Erythroblast (primary cell): ENCODE results near the gene DGKQ.
A peak's percentile ranks its signal among the peaks of the same experiment; 100 is the strongest.

ENCODE experiments used
- DNase-seq, 2 experiments: peaks; one replicate each; lab custom pipeline; 2025; lab: John Stamatoyannopoulos, UW
- GATA1 ChIP-seq: IDR thresholded peaks from 2 replicates; pipeline ENCODE4 v1.6.1; 2011; ENCODE audit warnings: low read depth, mild to moderate bottlenecking, control low read depth, low read length, moderate library complexity
- POLR2A ChIP-seq: IDR thresholded peaks from 2 replicates; pipeline ENCODE4 v1.6.1; 2011; ENCODE audit warnings: mild to moderate bottlenecking, low read length

The DGKQ gene

GRCh38 chr4:996030-996996 lies 22.9 kb upstream of the DGKQ start:
- DNase-seq: peak; percentile 88 to 92
- TF ChIP-seq GATA1 (no peak), POLR2A (peak; percentile 75)

GRCh38 chr4:995311-996026 lies 22.1 kb upstream of the DGKQ start:
- DNase-seq: no peak
- TF ChIP-seq POLR2A (no peak), GATA1 (no peak)

- DNase-seq: no peak
- TF ChIP-seq POLR2A (no peak), GATA1 (no peak)
Measured at GRCh38 chr4:993111-994029, 20.0 kb upstream of the DGKQ start, which contains the start of gene SLC26A1. SLC26A1 (minus strand) TSS chr4:993404; CDS start chr4:991703, 1,701 bp downstream.

GRCh38 chr4:992297-993110 lies 19.1 kb upstream of the DGKQ start:
- TF ChIP-seq POLR2A (no peak), GATA1 (no peak)
- DNase-seq: no peak

- no peak for DNase-seq
- TF ChIP-seq GATA1 (no peak), POLR2A (no peak)
Measured at GRCh38 chr4:991451-992296, 18.3 kb upstream of the DGKQ start.

GRCh38 chr4:990746-991367 lies 17.5 kb upstream of the DGKQ start:
- DNase-seq: no peak
- TF ChIP-seq POLR2A: no peak
- no peak for TF ChIP-seq GATA1

GRCh38 chr4:989722-990471 lies 16.5 kb upstream of the DGKQ start:
- no peak for DNase-seq
- TF ChIP-seq GATA1: no peak

- TF ChIP-seq GATA1 (no peak), POLR2A (no peak)
- no peak for DNase-seq
Measured at GRCh38 chr4:988726-989721, 15.7 kb upstream of the DGKQ start.

- DNase-seq: no peak
- TF ChIP-seq POLR2A: no peak
- TF ChIP-seq GATA1: no peak
Measured at GRCh38 chr4:987624-988513, 14.5 kb upstream of the DGKQ start.
